ENCODE data around the gene FOXI3.
"Not testable (repeated sequence)": the region's sequence is repeated elsewhere in the genome, so short reads cannot be mapped to it uniquely, and the experiment has no call there.

Gene FOXI3

DNA sequence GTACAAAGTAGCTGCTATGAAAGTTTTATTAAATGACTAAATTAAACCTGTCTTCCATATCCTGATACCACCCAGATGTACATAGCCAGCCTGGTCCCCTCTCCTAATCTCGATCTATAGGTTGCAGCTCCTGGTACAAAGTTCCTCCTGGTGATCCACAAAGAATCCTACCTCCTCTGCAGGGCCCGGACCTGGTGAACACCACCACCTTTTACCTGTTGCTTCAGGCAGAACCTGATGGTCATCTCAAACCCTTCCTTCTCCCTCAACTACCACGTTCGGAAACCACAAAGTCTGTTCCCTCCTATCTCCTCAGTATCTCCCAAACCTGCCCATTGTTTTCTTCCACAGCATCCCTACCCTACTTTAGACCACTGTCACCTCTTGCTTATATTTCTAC lies 15.5 kb downstream of the FOXI3 start:
- DNase-seq, result no peak

DNA sequence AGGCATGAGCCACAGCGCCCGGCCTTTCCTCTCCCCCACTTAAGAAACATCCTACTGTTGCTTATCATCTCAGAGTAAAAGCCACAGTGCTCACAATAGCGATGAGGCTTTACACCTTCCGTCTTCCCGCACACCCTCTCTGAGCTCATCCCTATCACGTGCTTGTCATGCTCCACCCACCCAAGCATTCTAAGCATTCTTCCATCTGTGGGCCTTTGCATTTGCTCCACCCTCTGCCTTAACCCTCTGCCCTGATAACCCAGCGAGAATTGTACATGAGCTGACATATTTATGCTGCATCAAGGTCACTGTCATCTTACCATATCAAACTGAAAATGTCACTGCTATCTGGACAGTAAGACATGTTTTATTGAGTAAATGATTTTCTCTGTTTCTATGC lies 22.6 kb downstream of the FOXI3 start:
- DNase-seq, result no peak

DNA sequence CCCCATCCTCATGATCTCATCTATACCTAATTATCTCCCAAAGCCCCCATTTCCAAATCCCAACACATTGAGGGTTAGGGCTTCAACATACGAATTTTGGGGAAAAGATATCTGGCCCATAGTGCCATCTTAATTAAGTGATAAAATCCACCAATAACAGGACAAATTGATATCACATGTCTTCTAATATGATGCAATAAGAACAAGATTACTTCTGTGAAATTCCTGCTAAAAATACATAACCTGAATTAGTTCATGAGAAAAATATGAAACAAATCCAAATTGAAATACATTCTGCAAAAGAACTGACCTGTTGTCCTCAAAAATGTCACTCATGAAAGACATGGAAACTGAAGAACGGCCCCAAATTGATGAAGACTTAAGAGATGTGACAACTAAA lies 28.8 kb downstream of the FOXI3 start:
- no peak for DNase-seq

DNA sequence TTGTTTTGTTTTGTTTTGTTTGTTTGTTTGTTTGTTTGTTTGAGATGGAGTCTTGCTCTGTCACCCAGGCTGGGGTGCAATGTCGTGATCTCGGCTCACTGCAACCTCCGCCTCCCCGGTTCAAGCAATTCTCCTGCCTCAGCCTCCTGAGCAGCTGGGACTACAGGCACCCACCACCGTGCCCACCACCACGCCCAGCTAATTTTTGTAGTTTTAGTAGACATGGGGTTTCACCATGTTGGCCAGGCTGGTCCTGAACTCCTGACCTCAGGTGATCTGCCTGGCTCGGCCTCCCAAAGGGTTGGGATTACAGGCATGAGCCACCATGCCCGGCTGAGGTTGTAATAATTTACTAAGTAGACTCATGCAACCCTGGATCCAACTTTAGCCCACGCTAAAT lies 33.4 kb downstream of the FOXI3 start:
- DNase-seq, result not testable (repeated sequence)

DNA sequence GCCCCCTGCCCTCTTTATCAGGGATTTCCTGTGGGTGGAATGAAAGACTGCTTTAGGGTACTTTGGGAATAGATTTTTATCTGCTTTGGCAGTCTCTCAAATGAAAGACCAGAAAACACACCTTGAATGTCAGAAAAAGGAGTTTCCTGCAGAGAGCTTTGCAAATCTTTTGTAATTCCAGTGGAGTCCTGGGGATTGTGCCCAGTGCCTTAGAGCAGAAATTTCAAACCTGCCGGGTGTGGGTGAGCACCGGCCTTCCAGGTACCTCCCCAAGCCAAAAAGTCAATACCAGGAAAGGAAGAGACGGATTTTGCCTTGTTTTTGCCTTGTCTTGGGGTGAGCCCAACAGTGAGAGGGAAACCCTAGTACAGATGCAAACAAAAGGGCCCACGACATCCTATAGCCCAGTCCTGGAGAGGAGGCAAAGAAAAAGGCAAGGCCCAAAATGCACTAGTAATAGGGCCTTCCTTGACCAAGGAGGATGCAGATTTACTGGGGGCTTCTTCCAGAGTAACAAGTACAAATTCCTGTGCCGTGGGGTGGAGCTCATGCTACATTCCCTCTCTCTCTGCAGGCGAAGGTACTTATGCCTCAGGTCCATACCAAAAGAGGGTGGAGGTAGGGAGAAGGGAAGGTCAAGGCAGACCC lies 36.4 kb downstream of the FOXI3 start:
- DNase-seq, result no peak

DNA sequence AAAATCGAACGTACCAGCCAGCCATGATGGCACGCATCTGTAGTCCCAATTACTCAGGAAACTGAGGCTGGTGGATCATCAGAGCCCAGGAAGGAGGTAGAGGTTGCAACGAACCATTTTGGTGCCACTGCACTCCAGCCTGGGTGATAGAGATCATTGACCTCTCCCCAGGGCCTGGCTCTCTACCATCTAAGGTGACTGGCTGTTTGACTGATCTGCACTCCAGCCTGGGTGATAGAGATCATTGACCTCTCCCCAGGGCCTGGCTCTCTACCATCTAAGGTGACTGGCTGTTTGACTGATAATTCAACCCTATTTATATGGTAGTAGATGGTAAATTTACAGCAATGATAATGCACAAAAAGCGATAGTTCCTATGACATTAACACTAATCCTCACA lies 43.6 kb downstream of the FOXI3 start:
- DNase-seq, result not testable (repeated sequence)

DNA sequence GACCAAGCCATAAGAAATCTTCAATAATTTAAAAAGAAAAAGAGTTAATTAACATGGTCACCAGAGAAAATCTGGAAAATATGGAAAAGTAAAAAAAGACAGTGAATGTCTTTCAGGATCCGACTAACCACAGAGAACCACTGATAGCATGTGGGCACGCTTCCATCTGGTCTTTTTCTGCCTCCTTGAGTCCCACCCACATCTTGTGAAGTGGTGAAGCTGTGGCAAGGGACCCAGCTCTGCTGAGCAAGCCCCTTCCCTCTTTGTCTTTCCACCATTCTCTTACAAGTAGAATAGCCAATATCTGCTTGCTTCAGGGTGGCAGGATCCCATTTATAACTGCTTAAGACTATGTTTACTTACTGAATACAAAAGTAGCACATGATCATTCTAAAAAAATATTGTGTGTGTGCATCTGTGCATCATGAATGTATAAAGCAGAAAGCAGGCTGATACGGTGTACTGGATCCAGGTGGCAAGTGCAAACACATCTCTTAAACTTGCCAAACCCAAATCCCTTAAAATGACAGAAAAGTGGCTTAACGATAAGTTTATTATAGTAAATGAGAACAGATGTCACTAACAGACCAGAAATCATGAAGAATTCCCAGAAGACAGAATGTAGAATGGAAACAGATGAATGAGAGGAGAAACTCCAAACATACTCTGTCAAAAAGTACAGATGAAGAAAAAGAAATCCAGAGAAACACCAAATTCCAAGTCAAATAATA lies 52.3 kb downstream of the FOXI3 start:
- DNase-seq, result no peak

DNA sequence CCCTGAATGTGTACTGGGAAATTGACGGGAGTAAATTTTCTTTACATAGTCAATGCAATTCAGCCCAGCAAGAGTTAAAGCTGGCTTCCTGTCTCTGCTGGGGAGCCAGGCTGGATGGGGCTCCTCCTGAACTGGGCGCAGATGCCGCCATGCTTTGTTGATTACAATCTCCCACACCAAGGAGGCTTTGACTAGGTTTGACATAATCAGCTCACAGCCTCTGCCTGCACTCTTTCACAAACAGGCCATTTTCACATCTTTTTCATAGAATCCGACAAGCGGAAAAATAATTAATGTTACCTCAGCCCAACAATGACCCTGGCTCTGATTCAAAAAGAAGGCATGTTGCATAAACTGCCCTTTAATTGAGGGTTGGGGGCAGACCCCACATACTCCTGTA lies 54.3 kb downstream of the FOXI3 start:
- no peak for DNase-seq

Measured in C1 segment of cervical spinal cord (tissue), 14 donors.